Liver (tissue), 3 donors: ENCODE data around the gene RIOX2.

Experiments
- CTCF ChIP-seq: fragments of 150-350 bp; IDR thresholded peaks from 2 replicates; pipeline ENCODE4 v1.5.1; 2017; ENCODE audit warnings: improper control_type of control experiment, low read depth, low read length; ENCODE audit not compliant: missing input control
- HNF4A ChIP-seq, 2 donors: conservative IDR thresholded peaks; 2 replicates each; pipeline ENCODE4 v1.6.1; 2016; ENCODE audit warnings: antibody characterized with exemption in 2 of 2, mild to moderate bottlenecking in 2 of 2
- JUND ChIP-seq, 2 donors: IDR thresholded peaks; 2 replicates each; pipeline ENCODE4 v1.6.1; 2016; ENCODE audit warnings: antibody characterized with exemption in 2 of 2
- MAX ChIP-seq: IDR thresholded peaks from 2 replicates; pipeline ENCODE4 v1.6.1; 2016; ENCODE audit warnings: antibody characterized with exemption
- NR2F2 ChIP-seq: IDR thresholded peaks from 2 replicates; pipeline ENCODE4 v1.6.1; 2016; ENCODE audit warnings: antibody characterized with exemption
- RAD21 ChIP-seq, 2 donors: IDR thresholded peaks; 2 replicates each; pipeline ENCODE4 v1.6.1; 2016; ENCODE audit warnings: antibody characterized with exemption in 2 of 2, mild to moderate bottlenecking in 2 of 2
- REST ChIP-seq: IDR thresholded peaks from 2 replicates; pipeline ENCODE4 v1.6.1; 2016; ENCODE audit warnings: antibody characterized with exemption, mild to moderate bottlenecking
- RXRA ChIP-seq, 2 donors: IDR thresholded peaks; 2 replicates each; pipeline ENCODE4 v1.6.1; 2017 to 2018; ENCODE audit warnings: antibody characterized with exemption in 2 of 2, mild to moderate bottlenecking in 1 of 2
- SP1 ChIP-seq: IDR thresholded peaks from 2 replicates; pipeline ENCODE4 v1.6.1; 2018; ENCODE audit warnings: antibody characterized with exemption, mild to moderate bottlenecking
- YY1 ChIP-seq: IDR thresholded peaks from 2 replicates; pipeline ENCODE4 v1.6.1; 2016; ENCODE audit warnings: antibody characterized with exemption, mild to moderate bottlenecking
- ZBTB33 ChIP-seq: IDR thresholded peaks from 2 replicates; pipeline ENCODE4 v1.6.1; 2016; ENCODE audit warnings: antibody characterized with exemption
- donor health status: healthy.
- donor health status: healthy.

- no peak for TF ChIP-seq CTCF
- no peak for TF ChIP-seq RXRA (IDR thresholded peaks at IDR 0.05)
- TF ChIP-seq REST, result no peak
- TF ChIP-seq MAX, result no peak
- TF ChIP-seq JUND (IDR thresholded peaks at IDR 0.05), result no peak
- TF ChIP-seq ZBTB33, result no peak
- no peak for TF ChIP-seq HNF4A (conservative IDR thresholded peaks at IDR 0.05)
- TF ChIP-seq YY1, result no peak
- TF ChIP-seq RAD21 (IDR thresholded peaks at IDR 0.05), result no peak
- TF ChIP-seq NR2F2, result no peak
- TF ChIP-seq SP1, result no peak
Observed at GRCh38 chr3:97938444-97938843, 33.8 kb downstream of the RIOX2 start.
